Esophagus squamous epithelium (tissue), 4 donors: ENCODE results near the gene MAPK12.

Experiments
- CTCF ChIP-seq, 6 experiments: fragments of 450-650 bp in 4 of 6; fragments of 200-600 bp in 2 of 6; sonication (generic) in 2 of 6; IDR thresholded peaks; one replicate each; pipeline ENCODE4 v1.5.1; 2016 to 2019; ENCODE audit warnings: antibody characterized with exemption in 6 of 6, mild to moderate bottlenecking in 4 of 6, moderate library complexity in 4 of 6
- POLR2A ChIP-seq, 4 donors: fragments of 450-650 bp; IDR thresholded peaks; one replicate each; pipeline ENCODE4 v1.6.1; 2017; ENCODE audit warnings: antibody characterized with exemption in 4 of 4, mild to moderate bottlenecking in 4 of 4, moderate library complexity in 3 of 4

GRCh38 chr22:50261615-50262459, at the start of gene MAPK12:
- TF ChIP-seq POLR2A (IDR thresholded peaks at IDR 0.05) (no peak), CTCF (IDR thresholded peaks at IDR 0.05) (no peak)
